Ishikawa (cell line): Measurements from ENCODE around the gene ADIPOQ.

ENCODE experiments used
- CEBPB ChIP-seq: IDR thresholded peaks from 2 replicates; pipeline ENCODE4 v1.6.1; 2012
- CREB1 ChIP-seq: IDR thresholded peaks from 2 replicates; pipeline ENCODE4 v1.6.1; 2012; ENCODE audit warnings: low read depth
- EGR1 ChIP-seq: IDR thresholded peaks from 2 replicates; pipeline ENCODE4 v1.6.1; 2012
- EP300 ChIP-seq: IDR thresholded peaks from 2 replicates; pipeline ENCODE4 v1.6.1; 2012; ENCODE audit warnings: borderline replicate concordance
- FOXM1 ChIP-seq: IDR thresholded peaks from 2 replicates; pipeline ENCODE4 v1.6.1; 2012; ENCODE audit warnings: low read depth, borderline replicate concordance
- MAX ChIP-seq: IDR thresholded peaks from 2 replicates; pipeline ENCODE4 v1.6.1; 2012
- NFIC ChIP-seq: IDR thresholded peaks from 2 replicates; pipeline ENCODE4 v1.6.1; 2012
- RAD21 ChIP-seq: IDR thresholded peaks from 2 replicates; pipeline ENCODE4 v1.6.1; 2012; ENCODE audit warnings: low read depth
- TAF1 ChIP-seq: IDR thresholded peaks from 2 replicates; pipeline ENCODE4 v1.6.1; 2012; ENCODE audit warnings: low read depth, mild to moderate bottlenecking
- TCF12 ChIP-seq: IDR thresholded peaks from 2 replicates; pipeline ENCODE4 v1.6.1; 2012; ENCODE audit warnings: low read depth
- TEAD4 ChIP-seq: IDR thresholded peaks from 2 replicates; pipeline ENCODE4 v1.6.1; 2012
- YY1 ChIP-seq: IDR thresholded peaks from 2 replicates; pipeline ENCODE4 v1.6.1; 2012; ENCODE audit warnings: low read depth
- ZBTB7A ChIP-seq: IDR thresholded peaks from 2 replicates; pipeline ENCODE4 v1.6.1; 2012; ENCODE audit warnings: low read depth
- TF ChIP-seq, protein P1 (sequence below): IDR thresholded peaks from 2 replicates; pipeline ENCODE4 v1.6.1; 2012; ENCODE audit warnings: low read depth, mild to moderate bottlenecking
- TF ChIP-seq, protein P2 (sequence below): IDR thresholded peaks from 2 replicates; pipeline ENCODE4 v1.6.1; 2012

Gene ADIPOQ

GRCh38 chr3:186841620-186842019 is 890 bp upstream of the ADIPOQ start:
- TF ChIP-seq TEAD4 (no peak), RAD21 (no peak)

DNA sequence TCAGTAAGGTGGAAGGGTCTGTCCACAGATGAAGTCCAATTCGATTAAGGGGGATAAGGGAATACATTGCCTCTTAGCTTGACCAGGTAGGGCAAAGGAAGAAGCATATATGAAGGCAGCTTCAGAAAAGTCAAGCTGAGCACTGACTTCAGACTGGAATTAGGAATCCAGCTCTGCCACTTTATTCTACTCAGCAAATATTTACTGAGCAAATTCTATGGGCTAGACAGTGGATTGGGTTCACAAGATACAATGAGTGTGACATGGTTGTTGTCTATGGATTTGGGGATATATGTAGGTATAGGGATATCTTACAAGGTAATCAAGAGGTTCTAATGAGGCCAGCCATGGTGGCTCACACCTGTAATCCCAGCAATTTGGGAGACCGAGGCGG is 526 bp downstream of the ADIPOQ start:
- TF ChIP-seq NFIC, result no peak
- TF ChIP-seq CEBPB, result no peak
- TF ChIP-seq YY1, result no peak
- TF ChIP-seq FOXM1, result no peak
- no peak for TF ChIP-seq RAD21
- TF ChIP-seq ZBTB7A, result no peak
- TF ChIP-seq TEAD4, result no peak
- TF ChIP-seq EGR1, result no peak
- TF ChIP-seq, protein P1, sequence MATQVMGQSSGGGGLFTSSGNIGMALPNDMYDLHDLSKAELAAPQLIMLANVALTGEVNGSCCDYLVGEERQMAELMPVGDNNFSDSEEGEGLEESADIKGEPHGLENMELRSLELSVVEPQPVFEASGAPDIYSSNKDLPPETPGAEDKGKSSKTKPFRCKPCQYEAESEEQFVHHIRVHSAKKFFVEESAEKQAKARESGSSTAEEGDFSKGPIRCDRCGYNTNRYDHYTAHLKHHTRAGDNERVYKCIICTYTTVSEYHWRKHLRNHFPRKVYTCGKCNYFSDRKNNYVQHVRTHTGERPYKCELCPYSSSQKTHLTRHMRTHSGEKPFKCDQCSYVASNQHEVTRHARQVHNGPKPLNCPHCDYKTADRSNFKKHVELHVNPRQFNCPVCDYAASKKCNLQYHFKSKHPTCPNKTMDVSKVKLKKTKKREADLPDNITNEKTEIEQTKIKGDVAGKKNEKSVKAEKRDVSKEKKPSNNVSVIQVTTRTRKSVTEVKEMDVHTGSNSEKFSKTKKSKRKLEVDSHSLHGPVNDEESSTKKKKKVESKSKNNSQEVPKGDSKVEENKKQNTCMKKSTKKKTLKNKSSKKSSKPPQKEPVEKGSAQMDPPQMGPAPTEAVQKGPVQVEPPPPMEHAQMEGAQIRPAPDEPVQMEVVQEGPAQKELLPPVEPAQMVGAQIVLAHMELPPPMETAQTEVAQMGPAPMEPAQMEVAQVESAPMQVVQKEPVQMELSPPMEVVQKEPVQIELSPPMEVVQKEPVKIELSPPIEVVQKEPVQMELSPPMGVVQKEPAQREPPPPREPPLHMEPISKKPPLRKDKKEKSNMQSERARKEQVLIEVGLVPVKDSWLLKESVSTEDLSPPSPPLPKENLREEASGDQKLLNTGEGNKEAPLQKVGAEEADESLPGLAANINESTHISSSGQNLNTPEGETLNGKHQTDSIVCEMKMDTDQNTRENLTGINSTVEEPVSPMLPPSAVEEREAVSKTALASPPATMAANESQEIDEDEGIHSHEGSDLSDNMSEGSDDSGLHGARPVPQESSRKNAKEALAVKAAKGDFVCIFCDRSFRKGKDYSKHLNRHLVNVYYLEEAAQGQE, result no peak
- TF ChIP-seq TAF1, result no peak
- TF ChIP-seq TCF12, result no peak
- no peak for TF ChIP-seq MAX
- TF ChIP-seq CREB1, result no peak
- TF ChIP-seq EP300, result no peak
- TF ChIP-seq, protein P2, sequence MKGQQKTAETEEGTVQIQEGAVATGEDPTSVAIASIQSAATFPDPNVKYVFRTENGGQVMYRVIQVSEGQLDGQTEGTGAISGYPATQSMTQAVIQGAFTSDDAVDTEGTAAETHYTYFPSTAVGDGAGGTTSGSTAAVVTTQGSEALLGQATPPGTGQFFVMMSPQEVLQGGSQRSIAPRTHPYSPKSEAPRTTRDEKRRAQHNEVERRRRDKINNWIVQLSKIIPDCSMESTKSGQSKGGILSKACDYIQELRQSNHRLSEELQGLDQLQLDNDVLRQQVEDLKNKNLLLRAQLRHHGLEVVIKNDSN, result no peak

- TF ChIP-seq EGR1 (no peak), MAX (no peak), FOXM1 (no peak), NFIC (no peak), TAF1 (no peak), CEBPB (no peak), ZBTB7A (no peak), RAD21 (no peak), TEAD4 (no peak), EP300 (no peak), YY1 (no peak), CREB1 (no peak), TCF12 (no peak)
- TF ChIP-seq, protein P1, result no peak
- TF ChIP-seq, protein P2, result no peak
Observed at GRCh38 chr3:186844908-186845307, 2.4 kb downstream of the ADIPOQ start.

GRCh38 chr3:186845756-186846155 is 3.2 kb downstream of the ADIPOQ start:
- TF ChIP-seq NFIC (no peak), TCF12 (no peak), CEBPB (no peak), CREB1 (no peak), TAF1 (no peak)

GRCh38 chr3:186847437-186847836 is 4.9 kb downstream of the ADIPOQ start:
- TF ChIP-seq RAD21, result no peak
- TF ChIP-seq ZBTB7A, result no peak
- TF ChIP-seq, protein P2, result no peak
- no peak for TF ChIP-seq CREB1
- TF ChIP-seq FOXM1, result no peak
- TF ChIP-seq YY1, result no peak
- no peak for TF ChIP-seq CEBPB
- TF ChIP-seq EP300, result no peak
- TF ChIP-seq TEAD4, result no peak

- TF ChIP-seq, protein P2, result no peak
- TF ChIP-seq RAD21, result peak; percentile 77
Observed at GRCh38 chr3:186849374-186849975, 7.0 kb downstream of the ADIPOQ start.
